Subcutaneous adipose tissue (tissue), 4 donors: ENCODE results near the gene PTPRN2. TPM values are rescaled to one million over a fixed set of nuclear protein-coding genes. Genes with fewer than 3 reads are reported as not detected.

ENCODE experiments used
- CTCF ChIP-seq: fragments of 450-650 bp; IDR thresholded peaks from one replicate; pipeline ENCODE4 v1.5.1; 2016; ENCODE audit warnings: low read depth, mild to moderate bottlenecking, control low read depth, antibody characterized with exemption, moderate library complexity
- total RNA-seq, 4 donors: library from RNA; depleted of rRNA; stranded (reverse); fragments of >200 nt; gene quantifications; one replicate each; pipeline ENCODE4 v1.1.0, GENCODE V29; 2016

Gene PTPRN2
- total RNA-seq, 4 donors from 2014 or later = 2.0 to 4.6 (median 3.7) TPM

- TF ChIP-seq CTCF = no peak
Measured at GRCh38 chr7:157689269-157690057, 898.2 kb downstream of the PTPRN2 start.

- TF ChIP-seq CTCF = no peak
Measured at GRCh38 chr7:157688533-157689268, 898.9 kb downstream of the PTPRN2 start.

- TF ChIP-seq CTCF = no peak
Measured at GRCh38 chr7:157687845-157688532, 899.6 kb downstream of the PTPRN2 start.

GRCh38 chr7:157687158-157687557 lies 900.5 kb downstream of the PTPRN2 start:
- no peak for TF ChIP-seq CTCF

GRCh38 chr7:157686285-157686894 lies 901.2 kb downstream of the PTPRN2 start:
- no peak for TF ChIP-seq CTCF

GRCh38 chr7:157685430-157686284 lies 902.0 kb downstream of the PTPRN2 start:
- TF ChIP-seq CTCF = no peak
